Stimulated activated CD8-positive, alpha-beta memory T cell treated with anti-CD3 and anti-CD28 coated beads, Interleukin-4, amount 100 ng/mL, for 1 hour (primary cell): ENCODE results near the gene ATP4B.

ENCODE experiments used
- DNase-seq, 2 donors: peaks; one replicate each; pipeline ENCODE4 v3.0.0-alpha.2; 2020; ENCODE audit warnings: low read depth in 2 of 2, low spot score in 1 of 2

ATP4B gene

GRCh38 chr13:113642563-113642962 is 15.4 kb downstream of the ATP4B start:
- DNase-seq: no peak

- DNase-seq: no peak
Observed at GRCh38 chr13:113641426-113641825, 16.6 kb downstream of the ATP4B start.

GRCh38 chr13:113639616-113640262 is 18.3 kb downstream of the ATP4B start:
- DNase-seq: no peak

GRCh38 chr13:113638806-113639205 is 19.2 kb downstream of the ATP4B start:
- DNase-seq: no peak

- no peak for DNase-seq
Observed at GRCh38 chr13:113638173-113638746, 19.7 kb downstream of the ATP4B start.

GRCh38 chr13:113637262-113638160 is 20.5 kb downstream of the ATP4B start:
- no peak for DNase-seq

GRCh38 chr13:113636266-113636963 is 21.6 kb downstream of the ATP4B start:
- no peak for DNase-seq

GRCh38 chr13:113635709-113636108 is 22.3 kb downstream of the ATP4B start:
- no peak for DNase-seq

- DNase-seq: no peak
Observed at GRCh38 chr13:113635048-113635420, 23.0 kb downstream of the ATP4B start.

- DNase-seq: no peak
Observed at GRCh38 chr13:113634279-113635047, 23.5 kb downstream of the ATP4B start.

GRCh38 chr13:113633485-113633873 is 24.5 kb downstream of the ATP4B start:
- DNase-seq: no peak

- DNase-seq: no peak
Observed at GRCh38 chr13:113632706-113633484, 25.1 kb downstream of the ATP4B start.

GRCh38 chr13:113631341-113632095 is 26.5 kb downstream of the ATP4B start:
- no peak for DNase-seq

- DNase-seq: no peak
Observed at GRCh38 chr13:113630804-113631203, 27.2 kb downstream of the ATP4B start.

- DNase-seq: no peak
Observed at GRCh38 chr13:113630296-113630695, 27.7 kb downstream of the ATP4B start.

GRCh38 chr13:113629866-113630265 is 28.1 kb downstream of the ATP4B start:
- DNase-seq: no peak

- DNase-seq: no peak
Observed at GRCh38 chr13:113628291-113629270, 29.4 kb downstream of the ATP4B start.

GRCh38 chr13:113627136-113627535 is 30.9 kb downstream of the ATP4B start:
- no peak for DNase-seq
